Adipocyte (in vitro differentiated cells): ENCODE data around the gene UTP18.

Source experiments
- DNase-seq: peaks from one replicate; pipeline ENCODE4 v3.0.0-alpha.2; 2015; ENCODE audit warnings: low read depth
- H3K27me3 ChIP-seq: replicated peaks from 2 replicates; pipeline ENCODE4 v1.7.0; 2013; ENCODE audit warnings: mild to moderate bottlenecking, low read length, moderate library complexity; ENCODE audit not compliant: control insufficient read depth, insufficient read depth
- H3K36me3 ChIP-seq: 2 replicates; pipeline ENCODE4 v1.7.0; 2013; ENCODE audit warnings: low read length, mild to moderate bottlenecking, moderate library complexity; ENCODE audit not compliant: control insufficient read depth, insufficient read depth, severe bottlenecking
- H3K4me1 ChIP-seq: 2 replicates; pipeline ENCODE4 v1.7.0; 2013; ENCODE audit warnings: mild to moderate bottlenecking, low read length, moderate library complexity; ENCODE audit not compliant: control insufficient read depth, insufficient read depth
- H3K4me3 ChIP-seq: 2 replicates; pipeline ENCODE4 v1.7.0; 2013; ENCODE audit warnings: mild to moderate bottlenecking, low read length, moderate library complexity
- H3K9ac ChIP-seq: 2 replicates; pipeline ENCODE4 v1.7.0; 2013; ENCODE audit warnings: mild to moderate bottlenecking, low read length, moderate library complexity
- H3K9me3 ChIP-seq: 2 replicates; pipeline ENCODE4 v1.7.0; 2013; ENCODE audit warnings: mild to moderate bottlenecking, low read length, moderate library complexity; ENCODE audit not compliant: control insufficient read depth

Gene UTP18

DNA sequence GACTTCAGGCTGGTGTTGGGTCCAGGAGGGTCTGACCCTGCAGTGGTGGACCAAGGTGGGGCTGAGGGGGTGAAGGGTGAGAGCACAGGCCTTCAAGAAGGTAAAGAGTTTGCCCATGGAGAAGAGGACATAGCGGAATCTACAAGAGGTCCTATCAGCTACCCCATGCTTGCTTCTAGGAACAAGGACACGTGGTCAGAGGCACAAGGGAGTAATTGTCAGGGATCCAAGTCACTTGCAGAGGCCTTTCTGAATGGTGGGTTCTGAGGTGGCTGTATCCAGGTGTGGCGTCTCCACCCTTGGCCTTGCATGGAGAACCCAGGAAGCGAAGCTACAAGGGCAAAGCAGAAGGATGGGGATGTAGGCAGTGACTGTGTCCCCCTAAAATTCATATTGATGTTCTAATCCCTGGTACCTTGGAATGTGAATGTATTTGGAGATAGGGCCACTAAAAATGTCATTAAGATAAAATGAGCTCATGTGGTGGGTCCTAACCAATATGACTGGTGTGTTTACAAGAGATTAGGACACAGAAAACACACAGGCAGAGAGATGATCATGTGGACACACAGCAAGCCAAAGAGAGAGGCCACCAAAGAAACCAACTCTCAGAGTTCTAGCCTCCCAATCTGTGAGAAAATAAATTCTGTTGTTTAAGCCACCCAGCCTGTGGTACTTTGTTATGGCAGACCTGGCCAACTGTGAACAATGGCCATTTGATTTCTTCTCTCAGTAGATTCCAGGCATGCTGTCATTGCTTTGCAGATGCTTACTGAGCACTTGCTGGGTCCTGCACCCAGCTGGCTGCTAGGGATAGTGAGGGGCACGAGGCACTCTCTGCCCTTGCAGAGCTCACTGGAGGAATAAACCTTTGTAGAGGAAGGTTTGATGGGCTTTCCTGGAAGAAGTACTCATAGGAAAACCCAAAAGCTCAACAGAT lies 75.8 kb downstream of the UTP18 start:
- no peaks in the 10 kb centered on the region for H3K4me1 ChIP-seq
- DNase-seq, result no peak

DNA sequence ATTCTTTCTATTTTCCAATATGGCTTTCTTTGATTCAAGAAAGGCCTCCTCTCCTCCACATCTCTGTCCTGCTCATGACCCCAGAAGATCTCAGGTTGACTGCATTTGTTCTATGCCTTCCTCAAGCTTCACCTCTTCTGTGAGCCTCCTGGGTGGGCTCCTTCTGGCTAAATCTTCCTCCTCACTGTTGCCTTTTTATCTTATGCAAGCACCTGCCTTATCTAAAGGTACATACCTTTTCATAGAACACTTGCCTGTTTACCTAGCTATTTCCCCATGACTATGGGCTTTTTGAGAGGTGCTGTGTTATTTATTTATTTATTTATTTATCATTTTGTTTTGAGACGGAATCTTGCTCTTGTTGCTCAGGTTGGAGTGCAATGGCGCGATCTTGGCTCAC lies 81.1 kb downstream of the UTP18 start:
- no peaks in the 10 kb centered on the region for H3K36me3 ChIP-seq
- no peak for DNase-seq
- no peak overlapping the region for H3K4me3 ChIP-seq
- no peaks in the 10 kb centered on the region for H3K4me1 ChIP-seq
- no peak overlapping the region for H3K9ac ChIP-seq
- H3K27me3 ChIP-seq, result peaks cover 11% of the 10 kb centered on the region
- no peaks in the 10 kb centered on the region for H3K9me3 ChIP-seq

More for the DNA sequence above, 75.8 kb downstream of the UTP18 start:
- Histone ChIP-seq H3K9ac (no peak overlapping the region), H3K36me3 (no peaks in the 10 kb centered on the region), H3K4me3 (no peak overlapping the region), H3K9me3 (no peaks in the 10 kb centered on the region), H3K27me3 (peaks cover 11% of the 10 kb centered on the region)

DNA sequence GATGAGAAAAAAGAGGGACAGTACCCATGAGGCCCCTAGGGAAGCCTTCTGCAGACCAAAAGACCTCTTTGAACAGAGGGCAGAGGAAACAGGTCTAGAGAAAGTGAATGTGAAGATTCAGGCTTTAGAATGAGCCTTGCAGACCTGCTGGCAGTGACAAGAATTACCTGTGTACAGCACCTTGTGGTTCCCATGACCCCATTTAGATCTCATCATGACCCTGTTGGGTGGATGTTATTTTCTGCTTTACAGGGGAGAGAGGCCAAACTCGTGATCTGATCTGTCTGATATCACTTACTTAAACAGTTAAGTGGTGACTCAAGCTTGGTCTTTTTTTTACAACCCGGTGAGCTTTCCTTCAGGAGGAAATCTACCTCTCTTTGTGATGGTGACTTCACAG lies 81.9 kb downstream of the UTP18 start:
- no peaks in the 10 kb centered on the region for H3K36me3 ChIP-seq
- no peaks in the 10 kb centered on the region for H3K4me1 ChIP-seq
- no peaks in the 10 kb centered on the region for H3K9me3 ChIP-seq
- H3K4me3 ChIP-seq, result no peak overlapping the region
- no peak for DNase-seq
- H3K27me3 ChIP-seq, result peaks cover 18% of the 10 kb centered on the region
- H3K9ac ChIP-seq, result no peak overlapping the region

DNA sequence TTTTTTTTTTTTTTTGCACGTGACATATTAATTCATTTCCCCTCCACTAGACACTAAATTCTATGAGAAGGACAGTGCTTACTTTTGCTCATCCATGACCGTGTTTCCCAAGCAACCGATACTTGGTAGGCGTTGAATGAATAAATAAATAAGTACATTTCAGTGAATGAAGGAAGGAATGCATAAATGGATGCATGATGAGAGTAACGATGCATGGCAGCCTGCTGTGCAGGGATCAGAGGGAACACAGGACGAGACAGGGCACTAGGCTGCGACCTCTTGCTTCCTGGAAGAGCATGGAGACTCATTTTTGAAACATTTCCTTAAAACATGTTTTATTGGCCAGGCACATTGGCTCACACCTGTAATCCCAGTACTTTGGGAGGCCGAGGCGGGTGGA lies 84.2 kb downstream of the UTP18 start:
- no peaks in the 10 kb centered on the region for H3K4me1 ChIP-seq
- no peak for DNase-seq
- H3K36me3 ChIP-seq, result no peaks in the 10 kb centered on the region
- H3K27me3 ChIP-seq, result peaks cover 21% of the 10 kb centered on the region
- no peak overlapping the region for H3K4me3 ChIP-seq
- no peaks in the 10 kb centered on the region for H3K9me3 ChIP-seq
- H3K9ac ChIP-seq, result no peak overlapping the region

DNA sequence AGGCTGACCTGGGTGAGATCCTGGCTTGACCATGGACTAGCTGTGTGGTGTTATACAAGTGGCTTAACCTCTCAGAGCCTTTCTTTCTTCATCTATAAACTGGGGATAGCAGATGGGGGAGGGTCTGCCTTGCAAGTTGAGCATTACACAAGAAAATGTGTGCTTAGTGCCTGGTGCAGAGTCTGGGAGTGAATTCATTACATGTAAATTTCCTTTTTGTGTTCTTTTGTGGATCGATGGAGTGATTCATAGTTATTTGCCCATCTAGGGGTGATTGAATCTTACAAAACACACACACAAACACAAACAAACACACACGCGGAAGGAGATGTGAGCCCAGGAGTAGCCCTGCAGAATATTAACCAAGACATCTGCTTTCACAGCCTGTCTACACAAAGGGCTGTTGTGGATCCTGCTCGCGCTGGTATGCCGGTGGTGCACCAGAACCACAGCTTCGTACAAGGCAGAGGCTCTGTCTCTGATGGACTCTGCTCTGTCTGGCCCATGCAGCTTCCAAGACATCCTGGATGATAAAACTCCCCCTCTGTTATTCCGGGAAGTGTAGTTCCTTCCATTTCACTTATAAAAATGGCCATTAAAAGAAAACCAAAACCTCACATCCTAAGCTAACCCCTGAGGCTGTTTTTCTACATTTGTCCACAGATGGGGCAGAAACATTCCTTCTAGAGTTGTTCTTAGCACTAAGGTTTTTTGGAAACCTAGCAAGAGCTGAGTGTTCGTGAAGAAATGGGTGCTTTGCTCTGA lies 86.1 kb downstream of the UTP18 start:
- peaks cover 39% of the 10 kb centered on the region for H3K27me3 ChIP-seq
- peak; percentile 5 for DNase-seq
- no peaks in the 10 kb centered on the region for H3K9me3 ChIP-seq
- no peaks in the 10 kb centered on the region for H3K4me1 ChIP-seq
- no peak overlapping the region for H3K4me3 ChIP-seq
- H3K9ac ChIP-seq, result no peak overlapping the region
- no peaks in the 10 kb centered on the region for H3K36me3 ChIP-seq
